ENCODE measurements around the gene WSB1.
"Not testable (repeated sequence)": the region's sequence is repeated elsewhere in the genome, so short reads cannot be mapped to it uniquely, and the experiment has no call there.

WSB1 gene

DNA sequence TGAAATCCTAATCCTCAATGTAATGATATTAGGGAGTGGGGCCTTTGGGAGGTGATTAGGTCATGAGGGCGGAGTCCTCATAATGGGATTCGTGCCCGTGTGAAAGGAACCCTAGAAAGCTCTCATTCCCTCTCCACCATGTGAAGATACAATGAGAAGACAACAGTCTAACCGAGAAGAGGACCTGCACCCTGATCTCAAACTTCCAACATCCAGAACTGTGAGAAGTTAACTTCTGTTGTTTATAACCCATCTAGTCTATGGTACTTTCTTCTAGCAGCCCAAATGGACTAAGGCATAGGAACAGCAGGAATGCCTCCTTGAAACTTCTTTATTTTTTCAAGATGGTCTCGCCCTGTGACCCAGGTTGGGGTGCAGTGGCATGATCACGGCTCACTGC lies 24.7 kb downstream of the WSB1 start:
- DNase-seq, result no peak

DNA sequence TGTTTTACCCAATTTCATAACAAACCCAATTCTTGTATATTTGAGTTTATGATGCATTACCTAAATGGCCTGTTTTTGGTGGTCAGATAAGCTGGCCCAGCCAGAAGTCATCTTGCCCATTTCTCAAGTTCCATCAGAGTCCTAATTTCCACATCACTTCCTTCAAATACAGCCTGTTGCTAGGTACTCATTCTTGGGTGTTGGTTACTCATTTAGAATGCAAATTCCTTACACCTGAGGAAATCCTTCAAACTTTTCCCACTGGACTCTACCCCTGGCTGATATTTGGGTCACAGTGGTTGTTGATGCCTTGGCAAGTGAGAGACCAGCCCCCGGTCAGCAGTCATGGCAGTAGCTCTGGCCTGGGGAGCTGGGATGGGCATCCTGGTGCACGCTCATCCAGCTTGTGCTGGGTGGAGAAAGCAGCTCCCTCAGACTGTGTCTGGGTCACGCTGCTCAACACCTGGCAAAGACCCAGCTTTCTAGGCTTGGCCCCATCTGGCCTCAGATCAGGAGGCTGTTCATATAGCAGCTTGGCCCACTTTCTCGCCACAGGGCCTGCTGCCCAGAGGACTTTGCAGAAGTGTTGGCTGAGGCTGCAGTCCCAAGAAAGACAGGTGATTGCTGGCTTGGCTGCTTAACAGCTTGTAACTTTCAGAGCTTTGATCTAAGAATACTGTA lies 25.8 kb downstream of the WSB1 start:
- DNase-seq, result no peak

DNA sequence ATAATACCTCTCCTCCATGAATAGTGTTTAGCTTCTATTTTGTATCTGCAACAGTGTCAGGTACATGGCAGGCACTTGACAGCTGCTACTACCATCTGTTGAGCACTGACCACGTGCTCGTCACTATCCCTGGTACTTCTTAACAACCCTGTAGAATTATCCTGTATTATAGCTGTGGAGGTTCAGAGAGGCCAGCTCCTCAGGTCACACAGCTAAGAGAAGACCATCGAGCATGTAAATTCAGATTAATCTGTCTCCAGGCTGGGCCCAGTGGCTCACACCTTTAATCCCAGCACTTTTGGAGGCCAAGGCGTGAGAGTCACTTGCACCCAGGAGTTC lies 26.3 kb downstream of the WSB1 start:
- DNase-seq, result no peak

DNA sequence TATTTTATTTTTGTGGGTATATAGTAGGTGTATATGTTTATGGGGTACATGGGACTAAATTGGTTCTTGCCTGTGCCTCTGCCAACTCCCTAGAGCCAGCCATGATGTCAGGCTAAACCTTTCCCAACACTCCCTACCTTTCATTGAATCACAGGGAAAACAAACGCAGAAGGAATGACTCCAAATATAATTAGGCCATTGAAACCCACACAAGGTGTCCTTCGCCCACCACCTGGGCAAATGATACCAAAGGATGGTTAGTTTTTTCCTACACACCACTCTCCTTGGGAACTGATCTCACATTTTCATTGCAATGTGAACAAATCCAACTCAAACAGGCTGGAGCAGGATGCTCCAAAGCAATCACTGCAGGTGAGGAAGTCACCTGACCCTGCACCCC lies 27.5 kb downstream of the WSB1 start:
- no peak for DNase-seq

DNA sequence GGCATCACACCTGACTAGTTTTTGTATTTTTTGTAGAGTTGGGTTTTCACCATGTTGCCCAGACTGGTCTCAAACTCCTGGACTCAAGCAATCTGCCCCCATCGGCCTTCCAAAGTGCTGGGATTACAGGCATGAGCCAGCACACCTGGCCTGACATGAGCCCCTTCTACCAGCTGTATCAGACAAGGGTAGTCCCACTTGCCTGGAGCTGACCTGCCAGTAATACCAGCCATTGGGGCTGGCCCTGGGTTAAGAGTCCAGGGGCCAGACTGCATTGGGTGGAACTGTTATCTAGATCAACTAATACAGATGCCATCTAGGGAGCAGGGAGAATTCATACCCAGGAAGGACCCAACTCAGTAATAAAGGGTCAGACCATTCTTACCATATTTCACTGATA lies 28.1 kb downstream of the WSB1 start:
- DNase-seq, result no peak

DNA sequence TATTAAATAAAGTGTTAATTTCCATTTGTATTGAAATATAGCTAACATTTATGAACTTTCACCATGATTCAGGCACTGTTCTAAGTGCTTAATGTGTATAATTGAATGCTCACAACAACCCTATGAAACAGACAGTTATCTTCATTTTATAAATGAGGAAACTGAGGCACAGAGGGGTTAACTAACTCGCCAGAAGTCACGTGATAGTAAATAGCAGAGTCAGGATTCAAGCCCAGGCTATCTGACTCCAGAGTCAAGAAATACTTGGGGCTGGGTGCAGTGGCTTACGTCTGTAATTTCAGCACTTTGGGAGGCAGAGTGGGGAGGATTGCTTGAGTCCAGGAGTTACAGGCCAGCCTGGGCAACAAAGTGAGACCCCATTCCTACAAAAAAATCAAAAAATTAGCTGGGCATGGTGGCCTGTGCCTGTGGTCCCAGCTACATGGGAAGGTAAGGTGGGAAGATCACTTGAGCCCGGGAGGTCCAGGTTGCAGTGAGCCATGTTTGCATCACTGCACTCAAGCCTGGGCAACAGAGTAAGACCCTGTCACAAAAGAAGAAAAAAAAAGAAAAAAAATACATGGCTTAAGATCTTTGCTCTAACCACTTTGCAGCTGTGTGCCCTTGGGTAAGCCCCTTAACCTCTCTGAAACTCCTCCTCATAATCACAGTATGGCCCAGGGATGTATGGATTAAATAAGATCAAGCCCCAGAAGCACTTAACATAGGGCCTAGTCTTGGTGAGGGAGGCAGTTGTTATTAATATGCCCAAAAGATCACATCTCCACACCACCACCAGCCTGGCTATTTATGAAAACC lies 29.0 kb downstream of the WSB1 start:
- no peak for DNase-seq

DNA sequence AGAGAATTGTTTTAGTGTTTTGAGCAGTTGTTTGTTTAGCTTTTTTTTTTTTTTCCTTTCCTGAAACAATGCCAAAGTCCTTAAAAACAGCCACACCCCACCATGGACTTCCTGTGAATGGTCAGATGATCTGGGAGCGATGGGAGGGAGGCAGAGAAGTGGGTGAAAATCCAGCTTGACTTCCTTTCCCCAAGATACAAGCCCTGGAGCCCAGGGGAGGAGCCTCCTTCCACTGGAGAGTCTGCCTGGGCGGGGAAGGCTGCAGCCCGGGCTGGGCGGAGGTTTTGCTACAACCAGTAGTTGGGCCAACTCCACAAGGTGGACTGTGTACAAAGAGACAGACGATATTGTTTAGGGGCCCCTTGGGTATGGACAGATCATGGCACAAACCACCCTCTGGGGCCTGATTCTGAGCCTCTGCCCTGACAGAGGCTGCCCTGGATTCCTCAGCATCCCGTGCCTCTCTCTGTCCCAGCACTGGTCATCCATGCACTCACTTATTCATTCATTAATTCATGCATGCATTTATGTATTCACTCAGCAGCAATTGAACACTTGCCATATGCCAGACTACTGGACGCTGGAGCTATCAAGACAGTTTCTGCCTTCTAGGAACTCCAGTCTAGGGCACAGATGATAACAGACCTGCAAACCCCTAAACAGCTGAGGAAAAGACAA lies 29.8 kb downstream of the WSB1 start:
- no peak for DNase-seq

DNA sequence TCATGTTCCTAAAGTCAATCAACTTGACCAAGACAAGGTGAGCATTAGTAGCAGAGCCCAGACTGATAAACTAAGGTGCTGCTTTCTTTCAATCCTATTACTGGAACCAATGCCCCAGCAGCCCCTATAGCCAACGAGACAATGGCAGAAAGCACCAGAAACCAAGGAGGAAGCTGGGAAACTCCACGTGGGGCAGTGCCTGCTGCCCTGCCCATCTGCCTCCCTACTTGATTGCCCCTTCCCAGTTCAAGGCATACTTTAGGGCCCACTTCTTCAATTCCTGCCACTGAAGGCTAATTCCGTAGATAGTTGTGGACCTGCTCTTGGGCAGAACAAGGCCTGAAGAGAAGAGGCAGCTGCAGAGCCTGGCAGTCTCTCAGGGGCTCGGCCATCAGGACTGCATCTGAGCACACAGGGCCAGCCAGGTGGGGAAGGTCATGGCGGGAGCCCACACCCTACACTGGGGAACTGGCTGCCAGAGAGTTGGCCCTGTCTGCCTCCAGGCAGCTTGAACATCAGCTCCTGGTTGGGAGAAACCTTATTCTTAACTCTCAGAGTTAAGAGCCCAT lies 30.9 kb downstream of the WSB1 start:
- no peak for DNase-seq

DNA sequence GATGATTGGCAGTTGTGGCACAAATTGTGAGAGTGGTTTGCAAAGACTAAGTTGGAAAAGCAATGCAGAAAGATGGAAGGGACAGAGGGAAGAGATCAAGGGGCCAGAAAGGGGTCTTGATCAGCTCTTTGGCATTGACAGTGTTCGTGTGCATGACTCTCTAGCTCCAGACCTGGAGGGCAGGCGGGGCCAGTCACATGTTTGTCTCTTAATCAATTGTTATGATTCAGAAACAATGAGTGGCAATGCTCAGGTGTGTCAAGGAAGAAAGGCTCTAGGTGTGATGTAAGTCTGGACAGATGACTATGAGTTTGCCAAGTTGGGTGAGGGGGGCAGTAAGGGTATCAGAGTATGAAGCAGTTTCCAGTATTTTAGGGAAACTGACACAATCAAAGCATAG lies 32.1 kb downstream of the WSB1 start:
- no peak for DNase-seq

DNA sequence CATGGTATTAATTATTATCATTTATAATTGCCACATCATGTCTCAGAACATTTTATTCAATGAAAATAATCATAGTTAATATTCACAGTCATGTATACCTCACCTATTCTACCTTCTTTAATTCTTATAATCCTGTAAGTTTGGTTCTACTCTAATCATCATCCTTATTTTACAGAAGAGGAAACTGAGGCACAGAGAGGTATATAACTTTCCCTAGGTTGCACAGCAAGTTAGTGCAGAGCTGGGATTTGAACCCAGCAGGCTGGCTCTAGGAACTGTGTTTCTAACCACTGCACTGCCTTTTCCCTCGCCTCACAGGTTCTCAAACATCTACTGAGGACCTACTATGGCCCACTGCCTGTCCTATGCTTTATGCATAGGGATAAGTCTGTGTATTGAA lies 32.7 kb downstream of the WSB1 start:
- no peak for DNase-seq

DNA sequence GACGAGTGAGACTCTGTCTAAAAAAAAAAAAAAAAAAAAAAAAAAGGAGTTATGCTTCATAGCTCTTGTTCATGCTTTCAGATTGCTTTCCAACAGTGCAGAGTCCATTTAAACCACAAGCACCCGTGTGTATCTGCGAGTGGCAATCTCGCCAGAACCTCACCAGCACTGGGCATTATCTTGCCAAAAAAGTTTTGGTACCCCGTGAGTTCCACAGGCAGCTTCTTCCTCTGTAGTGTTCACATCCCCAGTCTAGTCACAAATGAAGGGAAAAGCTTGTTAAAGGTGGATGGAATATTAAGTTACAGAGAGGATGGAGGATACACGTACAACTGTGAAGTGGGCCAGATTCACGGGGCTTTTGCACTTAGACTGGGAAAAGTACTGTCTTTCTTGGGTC lies 33.5 kb downstream of the WSB1 start:
- no peak for DNase-seq

DNA sequence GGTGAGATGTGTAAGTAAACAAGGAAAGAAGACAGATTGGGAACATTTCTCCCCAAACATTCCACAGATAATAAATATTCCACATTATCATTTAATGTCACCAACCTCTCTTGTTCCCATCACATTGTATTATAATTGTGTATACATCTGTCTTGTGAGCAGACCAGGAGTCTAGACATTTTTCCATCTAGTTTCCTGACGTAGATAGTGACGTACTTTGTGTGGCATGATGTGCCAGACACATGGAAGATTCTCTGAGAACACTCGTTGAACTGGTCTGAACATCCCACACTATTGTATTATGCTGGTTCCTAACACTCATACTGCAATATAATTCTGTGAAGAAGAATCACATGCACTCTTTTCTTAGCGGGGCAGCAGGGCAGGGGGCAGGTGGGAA lies 34.0 kb downstream of the WSB1 start:
- DNase-seq, result no peak

DNA sequence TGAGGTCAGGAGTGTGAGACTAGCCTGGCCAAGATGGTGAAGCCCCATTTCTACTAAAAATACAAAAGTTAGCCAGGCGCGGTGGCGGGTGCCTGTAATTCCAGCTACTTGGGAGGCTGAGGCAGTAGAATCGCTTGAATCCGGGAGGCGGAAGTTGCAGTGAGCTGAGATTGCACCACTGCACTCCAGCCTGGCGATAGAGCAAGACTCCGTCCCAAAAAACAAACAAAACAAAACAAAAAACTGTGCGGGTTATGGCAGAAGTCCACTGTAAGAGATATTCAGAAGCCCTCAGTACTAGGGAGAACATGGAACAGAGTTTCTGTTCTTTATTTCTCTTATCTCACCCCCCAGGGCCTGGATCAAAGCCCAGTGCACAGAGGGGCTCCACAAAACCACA lies 34.8 kb downstream of the WSB1 start:
- not testable (repeated sequence) for DNase-seq

DNA sequence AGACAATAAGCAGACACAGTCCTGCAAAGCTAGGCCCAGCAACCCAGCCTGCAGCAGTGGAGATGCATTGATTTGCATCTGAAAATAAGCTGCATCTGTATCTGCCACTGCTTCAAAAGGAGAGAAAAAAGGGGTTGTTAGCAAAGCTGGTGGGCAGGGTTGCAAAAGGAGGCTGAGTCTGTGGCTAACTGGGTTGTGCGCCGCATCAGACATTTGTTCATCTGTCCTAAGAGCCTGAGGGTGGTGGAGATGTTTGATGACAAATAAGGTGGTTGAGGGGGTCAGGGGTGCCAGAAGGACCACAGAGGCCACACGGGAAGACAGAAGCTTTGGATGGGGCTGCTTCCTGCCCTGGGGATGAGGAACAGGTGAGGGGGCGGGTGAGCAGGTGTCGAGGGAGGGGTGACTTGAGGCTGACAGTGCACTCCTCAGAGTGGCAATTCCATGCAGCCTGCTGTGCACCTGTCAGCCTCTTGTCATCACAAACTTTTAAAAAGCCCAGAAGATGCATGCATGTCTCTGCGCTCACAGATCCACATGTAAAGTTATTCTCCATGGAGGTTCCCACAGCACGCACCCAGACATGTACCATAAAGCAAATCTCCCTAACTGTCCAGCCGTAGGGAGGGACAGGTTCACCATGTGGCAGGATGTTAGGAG lies 35.4 kb downstream of the WSB1 start:
- DNase-seq, result no peak

DNA sequence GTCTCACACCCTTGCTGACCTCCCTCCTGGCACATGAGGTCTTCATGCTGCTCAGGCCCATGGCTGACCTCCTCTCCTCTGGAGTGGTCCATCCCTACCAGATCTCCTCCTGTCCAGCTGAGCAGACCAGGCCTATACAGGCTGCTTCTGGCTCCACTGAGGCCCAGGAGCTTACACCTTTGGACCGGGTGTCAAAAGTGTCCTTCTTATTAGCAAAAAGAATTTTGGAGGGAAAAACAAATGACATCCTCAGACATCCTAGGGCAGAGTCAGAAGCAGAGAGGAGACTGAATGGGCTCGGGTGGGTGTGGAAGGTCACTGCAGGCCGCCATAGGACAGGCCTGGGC lies 38.1 kb downstream of the WSB1 start:
- no peak for DNase-seq

DNA sequence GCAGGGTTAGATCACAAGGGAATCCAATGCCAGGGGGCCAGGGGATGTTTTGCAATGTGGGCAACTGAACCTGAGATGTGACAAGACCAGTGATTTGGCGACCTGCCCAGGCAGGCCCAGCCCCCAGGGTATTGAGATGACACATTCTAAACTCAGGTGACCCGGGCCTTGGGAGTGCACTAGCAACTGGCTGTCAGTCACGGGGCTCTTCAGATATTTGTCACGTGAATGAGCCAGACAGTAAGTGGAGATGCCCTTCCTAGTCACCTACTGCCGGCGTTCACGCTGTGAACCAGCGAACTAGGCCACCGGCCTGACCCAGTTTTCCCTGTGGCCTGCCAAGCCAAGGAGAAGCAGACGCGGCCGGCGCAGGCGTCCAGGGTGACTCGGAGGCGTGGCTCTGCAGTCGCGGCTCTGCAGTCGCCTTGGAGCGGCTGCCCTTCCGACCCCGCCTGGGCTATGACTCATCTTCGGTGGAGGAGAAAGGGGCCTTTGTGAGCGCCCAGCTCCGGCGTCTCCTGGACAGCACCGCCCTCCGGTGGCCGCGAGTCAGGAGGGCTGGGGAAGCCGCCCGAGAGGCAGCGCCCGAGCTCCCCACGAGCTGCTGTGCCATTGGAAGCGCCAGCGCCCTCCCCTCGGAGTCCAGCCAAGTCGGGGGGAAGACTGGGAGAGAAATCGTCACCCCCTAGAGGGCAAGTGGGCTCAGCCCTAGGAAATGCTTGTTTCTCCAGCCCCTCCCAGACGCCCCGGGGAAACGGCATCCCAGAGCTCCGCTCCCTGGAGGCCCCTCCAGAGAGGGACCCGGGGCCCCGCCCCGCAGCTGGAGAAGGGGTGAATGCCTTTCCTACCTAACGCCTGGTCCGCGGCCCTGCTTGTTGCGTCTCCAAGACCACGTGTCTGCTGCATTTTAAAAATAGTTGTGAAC lies 38.8 kb downstream of the WSB1 start:
- DNase-seq, result peak; percentile 90

DNA sequence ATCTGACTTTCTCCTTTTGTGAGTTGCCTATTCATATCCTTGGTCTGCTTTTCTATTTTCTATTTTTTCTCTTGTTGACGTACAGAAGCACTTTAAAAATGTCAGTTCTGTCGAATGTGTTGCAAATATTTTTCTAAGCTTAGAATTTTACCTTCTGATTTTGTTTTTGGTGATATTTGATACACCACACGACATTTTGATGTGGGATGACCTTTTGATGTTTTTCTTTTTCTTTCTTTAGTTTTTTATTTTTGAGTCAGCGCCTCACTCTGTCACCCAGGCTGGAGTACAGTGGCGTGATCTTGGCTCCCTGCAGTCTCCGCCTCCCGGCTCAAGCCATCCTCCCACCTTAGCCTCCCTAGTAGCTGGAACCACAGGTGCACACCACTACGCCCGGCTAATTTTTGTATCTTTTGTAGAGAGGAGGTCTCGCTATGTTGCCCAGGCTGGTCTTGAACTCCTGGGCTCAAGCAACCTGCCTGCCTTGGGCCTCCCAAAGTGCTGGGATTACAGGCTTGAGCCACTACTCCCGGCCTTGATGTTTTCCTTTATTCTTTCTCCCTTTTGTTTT lies 39.6 kb downstream of the WSB1 start:
- DNase-seq, result no peak

DNA sequence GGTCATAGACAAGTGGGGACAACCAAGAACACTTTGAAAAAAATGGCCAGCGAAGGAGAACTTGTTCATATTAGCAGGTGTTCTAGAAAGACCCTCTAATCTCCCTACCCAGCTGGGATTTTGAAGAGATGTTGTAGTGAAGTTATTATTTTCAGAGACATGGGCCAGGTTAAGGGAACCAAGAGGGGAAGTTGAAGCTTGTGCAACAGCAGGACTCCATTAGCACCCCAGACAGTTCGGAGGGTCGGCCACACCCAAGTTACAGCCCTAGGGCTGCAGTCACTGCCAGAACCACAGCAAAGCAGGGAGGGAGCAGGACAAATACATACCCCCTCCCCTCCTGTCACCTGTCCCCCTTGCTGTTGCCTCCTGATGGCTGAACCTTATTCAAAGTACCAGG lies 42.3 kb downstream of the WSB1 start:
- no peak for DNase-seq

DNA sequence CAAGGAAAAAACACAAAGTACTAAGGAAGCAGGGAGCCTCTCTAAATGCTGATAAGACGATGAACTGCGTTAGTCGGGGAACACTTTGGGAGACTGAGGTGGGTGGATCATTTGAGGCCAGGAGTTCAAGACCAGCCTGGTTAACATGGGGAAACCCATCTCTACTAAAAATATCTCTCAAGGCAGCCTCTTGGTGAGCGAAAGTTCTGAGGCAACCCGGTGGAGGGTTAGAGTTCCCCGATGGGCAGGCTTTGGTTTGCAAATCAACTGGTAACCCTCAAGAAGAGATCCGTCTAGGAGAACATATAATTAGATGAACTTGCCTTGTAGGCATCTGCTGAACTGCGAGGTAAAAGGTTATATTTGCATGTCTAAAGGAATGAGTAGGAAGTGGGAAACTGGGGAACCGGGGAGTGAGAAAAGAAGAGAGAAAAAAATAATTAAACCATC lies 44.6 kb downstream of the WSB1 start:
- no peak for DNase-seq

DNA sequence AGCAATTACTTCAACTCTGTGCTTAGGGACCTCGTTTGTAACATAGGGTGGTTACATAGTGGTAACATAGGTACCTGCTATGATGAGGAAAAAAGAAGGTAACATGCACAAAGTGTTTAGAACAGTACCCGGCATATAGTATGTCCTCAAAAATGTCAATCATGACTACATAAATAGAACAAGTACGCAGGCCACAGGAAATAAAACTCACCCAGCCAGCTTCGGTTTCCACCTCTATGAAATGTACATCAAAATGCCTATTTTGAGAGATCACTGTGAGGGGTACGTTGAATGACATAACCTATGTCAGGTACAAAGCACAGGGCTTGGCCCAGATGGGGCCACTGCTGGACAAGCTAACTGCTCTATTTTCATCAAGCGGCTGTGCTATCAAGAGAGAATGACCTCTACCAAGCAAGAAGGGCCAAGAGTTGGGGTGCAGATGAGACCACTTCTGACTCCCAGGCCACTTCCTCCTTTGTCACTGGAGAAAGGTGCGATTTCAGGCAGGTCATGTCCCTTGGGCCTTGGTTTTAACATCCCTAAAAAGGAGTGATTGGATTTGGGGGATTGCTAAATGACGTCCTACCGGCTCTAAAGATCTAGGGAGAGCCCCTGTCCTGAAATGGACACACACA lies 45.4 kb downstream of the WSB1 start:
- DNase-seq, result no peak

DNA sequence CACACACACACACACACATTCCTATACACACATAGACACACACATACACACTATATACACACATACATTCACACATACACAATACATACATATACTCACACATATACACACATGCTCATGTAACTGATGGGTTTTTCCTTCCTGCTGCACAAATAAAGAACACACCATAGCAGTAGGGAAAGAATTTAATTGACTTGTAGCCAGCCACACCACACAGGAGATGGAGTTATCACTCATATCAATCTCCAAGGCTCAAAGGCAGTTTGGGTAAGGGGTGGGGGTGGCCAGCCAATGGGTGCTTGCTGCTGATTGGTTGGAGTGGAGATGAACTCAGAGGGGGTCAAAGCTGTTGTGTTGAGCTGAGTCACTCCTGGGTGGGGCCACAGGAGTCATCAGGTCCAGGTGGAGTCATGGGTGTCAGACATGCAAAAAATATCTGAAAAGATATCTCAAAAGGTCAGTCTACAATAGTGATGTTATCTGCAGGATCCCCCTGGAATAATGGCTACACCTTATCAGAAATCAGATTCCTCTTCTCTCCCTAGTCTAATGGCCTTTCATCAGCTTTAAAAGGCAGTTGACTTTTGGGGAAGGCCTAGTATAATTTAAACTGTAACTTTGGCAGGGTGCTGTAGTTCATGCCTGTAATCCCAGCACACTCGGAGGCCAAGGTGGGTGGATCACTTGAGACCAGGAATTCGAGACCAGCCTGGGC lies 46.1 kb downstream of the WSB1 start:
- no peak for DNase-seq
